HG02588 (cell line): ENCODE data around the gene AMMECR1.
"Not testable (repeated sequence)": the region's sequence is repeated elsewhere in the genome, so short reads cannot be mapped to it uniquely, and the experiment has no call there.

ENCODE experiments used
- ATAC-seq: cut with Tn5 transposase; IDR thresholded peaks from one replicate; pipeline ENCODE4 v1.9.1; 2021; ENCODE audit warnings: mild to moderate bottlenecking, moderate library complexity; ENCODE audit not compliant: unreplicated experiment

AMMECR1 gene

DNA sequence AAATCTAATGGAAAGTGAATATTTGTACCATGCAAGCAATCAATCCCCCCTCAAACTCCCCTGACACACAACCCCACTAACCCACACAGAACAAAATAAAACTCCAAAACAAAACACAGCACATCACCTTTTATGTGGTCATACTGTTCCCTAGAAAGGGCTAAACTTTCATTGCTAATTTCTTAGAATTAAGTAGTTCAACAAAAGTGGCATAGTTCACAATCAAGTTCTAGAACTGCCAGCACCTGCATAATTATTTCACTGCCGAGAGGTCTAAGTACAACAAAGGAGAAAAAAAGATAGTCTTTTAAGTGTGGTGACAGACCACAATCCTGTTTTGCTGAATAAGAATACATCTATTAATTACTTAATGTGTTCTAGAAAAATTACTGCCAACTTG is 58.8 kb downstream of the AMMECR1 start:
- ATAC-seq = no peak

- no peak for ATAC-seq
Measured at GRCh38 chrX:110258552-110258951, 59.3 kb downstream of the AMMECR1 start.

DNA sequence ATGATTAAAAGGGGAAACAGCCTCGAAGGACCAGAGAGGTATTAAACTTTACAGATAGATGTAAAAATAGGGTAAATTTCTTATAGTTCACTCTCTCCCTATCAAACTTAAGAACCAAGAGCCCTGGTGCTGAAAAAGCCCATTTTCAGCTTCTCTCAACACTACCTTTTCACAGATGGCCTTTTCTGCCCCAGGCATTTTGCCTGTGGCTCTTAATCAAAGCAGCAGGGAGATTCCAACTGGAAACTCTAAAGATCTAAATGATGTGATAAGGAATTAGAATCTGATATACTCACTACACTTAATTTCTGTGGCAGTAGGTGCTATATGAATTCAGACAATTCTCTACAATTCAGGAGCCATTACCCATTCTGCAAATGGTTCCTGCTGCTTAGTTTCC is 60.0 kb downstream of the AMMECR1 start:
- no peak for ATAC-seq

- no peak for ATAC-seq
Measured at GRCh38 chrX:110252711-110253110, 65.2 kb downstream of the AMMECR1 start.

DNA sequence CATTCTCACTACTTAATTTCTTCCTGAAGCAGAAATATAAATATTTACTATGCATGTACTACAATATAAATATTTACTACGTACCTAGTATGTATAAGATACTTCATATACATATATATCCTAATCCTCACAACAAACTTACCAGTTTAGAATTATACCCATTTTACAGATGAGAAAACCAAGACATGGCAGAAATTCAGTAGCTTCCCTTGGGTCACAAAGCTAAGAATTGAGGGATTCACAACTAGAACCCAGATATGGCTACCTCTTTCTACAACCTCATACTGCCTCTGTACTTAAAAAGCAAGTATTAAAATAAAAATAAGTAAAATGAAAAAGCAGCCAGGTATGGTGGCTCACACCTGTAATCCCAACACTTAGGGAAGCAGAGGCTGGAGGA is 65.9 kb downstream of the AMMECR1 start:
- no peak for ATAC-seq

DNA sequence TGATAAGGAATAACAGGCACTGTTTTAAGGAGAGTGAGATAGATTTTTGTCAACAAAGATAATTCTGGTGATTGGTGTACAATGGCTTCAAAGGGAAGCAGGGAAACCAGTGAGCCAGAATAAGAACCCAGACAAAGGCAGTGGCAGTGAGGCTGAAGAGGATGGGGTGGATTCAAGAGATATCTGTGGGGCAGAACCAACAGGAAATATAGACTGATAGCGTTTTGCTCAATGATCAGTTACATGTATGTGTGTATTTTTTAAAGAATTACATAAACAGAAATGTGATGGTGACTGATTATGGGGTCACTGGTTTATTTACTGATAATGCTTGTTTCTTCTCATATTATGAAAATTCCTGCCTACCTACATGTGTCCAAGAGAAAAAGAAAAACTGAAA is 66.4 kb downstream of the AMMECR1 start:
- ATAC-seq = no peak

DNA sequence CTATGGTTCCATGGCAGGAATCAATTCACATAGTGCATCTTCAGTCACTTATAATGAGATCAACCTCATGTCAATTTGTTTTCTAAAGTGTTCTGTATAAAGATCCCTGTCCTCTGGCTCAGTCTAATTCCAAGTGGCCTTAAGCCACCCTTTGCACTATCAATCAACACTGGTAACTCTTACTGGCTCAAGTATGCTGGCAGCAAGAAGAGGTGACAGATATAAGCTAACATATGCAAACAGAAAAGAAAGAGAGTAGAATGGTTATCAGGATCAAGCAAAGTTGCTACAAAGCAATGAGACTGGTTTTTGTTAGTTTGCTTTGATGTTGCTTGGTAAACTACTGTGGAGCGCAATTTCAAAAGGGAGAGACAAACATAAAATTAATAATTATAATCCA is 67.0 kb downstream of the AMMECR1 start:
- no peak for ATAC-seq

DNA sequence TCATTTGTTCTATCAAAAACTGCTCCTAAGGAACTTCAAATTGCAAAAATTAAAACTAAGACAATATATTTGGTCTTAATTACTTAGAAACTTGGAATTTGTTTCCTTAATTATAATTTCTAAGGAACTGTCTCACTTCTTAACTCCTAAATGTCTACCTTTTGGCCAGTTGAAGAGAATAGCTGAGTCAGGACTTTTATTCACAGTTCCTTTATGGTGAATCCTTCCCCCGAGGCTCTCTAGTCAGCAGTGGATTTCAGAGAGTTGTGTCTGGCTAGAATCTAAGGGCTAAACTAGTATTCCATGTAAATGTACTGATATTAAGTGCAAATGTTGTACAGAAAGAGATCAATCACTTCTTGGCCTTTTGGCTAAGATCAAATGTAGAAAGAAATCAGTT is 69.3 kb downstream of the AMMECR1 start:
- ATAC-seq = no peak

- no peak for ATAC-seq
Measured at GRCh38 chrX:110245011-110245410, 72.9 kb downstream of the AMMECR1 start.

- ATAC-seq = no peak
Measured at GRCh38 chrX:110242371-110242770, 75.5 kb downstream of the AMMECR1 start.

- no peak for ATAC-seq
Measured at GRCh38 chrX:110241816-110242215, 76.1 kb downstream of the AMMECR1 start.

DNA sequence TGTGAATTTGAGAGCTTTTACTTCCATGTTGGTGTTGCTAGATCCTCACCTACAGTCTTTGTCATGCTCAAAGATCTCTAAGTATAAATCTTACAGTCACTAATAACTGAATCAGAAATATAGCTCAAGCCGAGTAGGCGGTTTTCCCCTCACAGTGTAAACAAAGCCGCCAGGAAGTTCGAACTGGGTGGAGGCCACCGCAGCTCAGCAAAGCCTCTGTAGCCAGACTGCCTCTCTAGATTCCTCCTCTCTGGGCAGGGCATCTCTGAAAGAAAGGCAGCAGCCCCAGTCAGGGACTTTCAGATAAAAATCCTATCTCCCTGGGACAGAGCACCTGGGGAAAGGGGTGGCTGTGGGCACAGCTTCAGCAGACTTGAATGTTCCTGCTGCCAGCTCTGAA is 79.6 kb downstream of the AMMECR1 start:
- ATAC-seq = not testable (repeated sequence)

- not testable (repeated sequence) for ATAC-seq
Measured at GRCh38 chrX:110231485-110231884, 86.4 kb downstream of the AMMECR1 start.

- ATAC-seq = not testable (repeated sequence)
Measured at GRCh38 chrX:110229497-110230111, 88.3 kb downstream of the AMMECR1 start.

- ATAC-seq = no peak
Measured at GRCh38 chrX:110228453-110228852, 89.4 kb downstream of the AMMECR1 start.

- no peak for ATAC-seq
Measured at GRCh38 chrX:110226931-110227330, 91.0 kb downstream of the AMMECR1 start.

DNA sequence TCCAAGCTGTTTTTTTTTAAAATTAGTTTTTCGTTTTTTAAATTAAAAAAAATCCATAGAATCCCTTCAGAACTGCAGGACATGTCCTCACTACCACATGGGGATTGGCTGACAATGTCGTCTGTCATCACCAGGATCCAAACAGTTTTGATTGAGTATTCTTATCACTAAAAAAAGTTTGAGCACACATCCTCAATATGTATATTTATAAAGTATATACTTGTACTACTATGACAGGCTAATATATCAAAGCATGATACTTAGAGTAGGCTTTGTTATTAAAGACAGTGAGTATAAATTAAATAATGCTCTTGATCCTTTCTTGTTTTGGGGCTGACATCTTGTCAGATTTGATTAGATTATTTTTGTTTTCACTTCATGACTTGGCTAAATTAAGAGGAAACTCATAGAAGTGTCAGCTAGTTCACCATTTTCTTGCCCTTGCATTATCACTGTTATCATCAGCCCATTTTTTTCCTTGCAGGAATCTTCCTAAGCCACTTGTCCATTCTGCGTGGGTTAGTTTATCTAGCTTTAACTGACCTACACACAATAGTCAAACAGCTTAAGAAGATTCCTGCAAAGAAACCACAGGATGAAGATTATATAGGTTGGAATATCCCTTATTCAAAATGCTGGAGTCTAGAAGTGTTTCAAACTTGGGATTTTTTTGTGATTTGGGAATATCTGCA is 92.8 kb downstream of the AMMECR1 start:
- no peak for ATAC-seq

DNA sequence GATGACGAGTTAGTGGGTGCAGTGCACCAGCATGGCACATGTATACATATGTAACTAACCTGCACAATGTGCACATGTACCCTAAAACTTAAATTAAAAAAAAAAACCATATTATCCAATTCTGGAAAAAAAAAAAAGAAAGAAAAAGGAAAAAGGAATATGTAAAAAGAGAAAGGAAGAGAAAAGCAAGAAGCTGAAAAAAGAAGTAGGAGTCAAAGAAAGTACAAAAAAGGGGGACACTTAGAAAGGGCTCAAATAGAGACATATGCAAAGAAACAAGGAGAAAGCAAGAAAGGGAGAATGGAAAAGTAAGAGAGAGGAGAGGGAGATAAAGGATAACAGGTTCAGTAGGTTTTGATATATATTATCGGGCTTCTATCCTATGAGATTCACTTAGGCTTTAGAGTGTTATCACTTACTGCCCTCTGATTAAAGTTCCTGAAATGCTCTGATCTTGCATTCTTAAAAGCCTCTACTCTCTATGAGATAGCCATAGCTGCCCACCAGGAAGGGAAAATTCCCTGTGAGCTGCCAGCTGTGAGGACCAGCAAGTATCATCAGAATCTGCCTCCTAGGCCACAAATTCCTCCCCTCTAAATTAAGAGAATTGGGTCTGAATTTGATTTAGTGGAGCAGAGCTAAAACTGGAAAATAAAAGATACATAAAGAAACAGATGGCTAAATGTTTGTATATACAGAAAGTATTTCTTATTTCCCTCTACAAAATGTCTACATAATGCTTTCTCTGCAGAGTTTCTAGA is 95.2 kb downstream of the AMMECR1 start:
- ATAC-seq = no peak

DNA sequence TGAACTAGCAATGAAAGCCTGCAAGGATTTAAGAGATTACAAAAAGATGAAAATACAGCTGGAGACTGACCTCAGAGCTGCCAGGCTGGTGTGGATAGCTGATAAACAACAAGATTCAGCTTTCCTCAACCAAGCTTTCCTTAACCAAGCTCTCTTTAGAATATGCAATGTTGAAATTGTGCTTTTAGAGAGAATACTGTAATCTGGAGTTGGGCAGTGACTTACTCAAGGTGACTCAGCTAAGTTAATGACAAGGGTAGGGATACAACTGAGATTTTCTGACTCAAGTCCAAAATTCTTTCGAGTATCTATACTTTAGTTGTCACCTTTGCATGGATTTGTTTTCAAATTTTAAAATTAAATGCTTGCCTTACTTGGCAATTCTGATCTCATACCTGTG is 98.0 kb downstream of the AMMECR1 start:
- no peak for ATAC-seq

DNA sequence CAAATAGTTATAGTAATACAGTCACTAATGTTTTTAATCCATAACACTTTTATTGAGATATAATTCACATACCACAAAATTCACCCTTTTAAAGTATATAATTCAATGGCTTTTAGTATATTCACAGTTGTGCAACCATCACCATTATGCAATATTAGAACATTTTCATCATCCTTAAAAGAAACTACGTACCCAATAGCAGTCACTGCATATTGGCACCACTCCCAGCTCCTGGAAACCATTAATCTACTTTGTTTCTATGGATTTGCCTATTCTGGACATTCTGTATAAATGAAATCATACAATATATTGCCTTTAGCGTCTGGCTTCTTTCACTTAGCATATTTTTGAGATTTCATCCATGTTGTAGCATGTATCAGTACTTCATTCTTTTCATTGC is 99.3 kb downstream of the AMMECR1 start:
- no peak for ATAC-seq

- no peak for ATAC-seq
Measured at GRCh38 chrX:110216027-110216426, 101.9 kb downstream of the AMMECR1 start.

DNA sequence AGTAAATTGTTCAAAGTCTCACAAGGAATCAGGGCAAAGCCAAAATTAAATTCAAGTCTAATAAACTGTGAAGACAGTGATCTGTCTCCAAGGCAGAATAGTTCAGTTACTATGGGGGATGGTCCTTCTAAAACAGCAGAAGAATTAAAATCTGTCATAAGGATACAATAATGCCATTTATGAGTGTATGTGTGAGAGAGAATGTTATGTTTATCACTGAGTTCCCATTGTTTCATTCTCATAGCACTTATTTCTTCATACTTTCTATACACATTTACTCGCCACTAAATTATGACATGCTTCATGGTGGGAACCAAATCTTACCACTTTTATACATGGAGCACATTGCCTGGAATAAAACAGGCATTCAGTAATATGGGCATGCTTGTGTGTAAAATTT is 102.5 kb downstream of the AMMECR1 start:
- no peak for ATAC-seq
